ENCODE measurements around the gene ANKFN1.
"Not testable (repeated sequence)": the region's sequence is repeated elsewhere in the genome, so short reads cannot be mapped to it uniquely, and the experiment has no call there.

Gene ANKFN1

DNA sequence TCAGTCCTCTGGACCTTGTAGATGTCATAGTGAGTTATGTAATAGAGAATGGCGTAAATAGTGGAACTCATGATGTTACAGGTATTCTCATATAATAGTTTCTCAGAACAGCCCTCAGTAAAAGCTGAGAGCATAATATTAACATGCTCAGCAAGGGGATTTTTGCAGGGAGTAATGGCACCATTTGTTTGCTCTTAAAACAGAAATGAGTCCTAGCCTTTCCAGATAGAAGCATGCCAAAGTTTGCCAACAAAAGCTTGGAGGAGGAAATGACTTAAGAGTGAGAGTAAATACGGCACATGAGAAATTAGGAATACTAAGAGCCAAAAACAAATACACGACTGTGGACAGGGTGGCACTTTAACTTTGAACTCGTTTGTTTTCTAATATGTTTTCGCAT, 198.4 kb downstream of the ANKFN1 start:
- no peak for DNase-seq (ENCODE audit: low spot score)

- no peak for DNase-seq (ENCODE audit: low spot score)
Measured at GRCh38 chr17:56358651-56359050, 205.4 kb downstream of the ANKFN1 start.

DNA sequence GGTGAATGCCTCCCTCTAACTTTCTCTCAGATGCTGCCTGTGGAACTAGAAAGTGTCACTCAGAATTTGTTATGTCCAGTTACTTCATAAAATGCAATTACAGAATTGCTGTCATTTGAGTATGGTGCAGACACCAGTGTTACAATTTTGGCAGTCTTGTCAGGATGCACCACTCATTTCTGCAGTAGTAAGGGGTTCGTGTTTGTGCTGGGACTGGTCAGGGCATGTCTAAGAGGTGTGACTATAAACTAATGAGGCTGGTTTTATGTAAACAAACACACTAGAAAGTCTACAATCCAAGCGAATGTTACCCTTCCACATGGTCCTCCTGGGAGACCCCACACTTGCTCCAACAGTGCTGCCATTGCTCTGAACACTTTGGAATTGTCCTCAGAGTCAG, 206.2 kb downstream of the ANKFN1 start:
- DNase-seq (ENCODE audit: low spot score): no peak

DNA sequence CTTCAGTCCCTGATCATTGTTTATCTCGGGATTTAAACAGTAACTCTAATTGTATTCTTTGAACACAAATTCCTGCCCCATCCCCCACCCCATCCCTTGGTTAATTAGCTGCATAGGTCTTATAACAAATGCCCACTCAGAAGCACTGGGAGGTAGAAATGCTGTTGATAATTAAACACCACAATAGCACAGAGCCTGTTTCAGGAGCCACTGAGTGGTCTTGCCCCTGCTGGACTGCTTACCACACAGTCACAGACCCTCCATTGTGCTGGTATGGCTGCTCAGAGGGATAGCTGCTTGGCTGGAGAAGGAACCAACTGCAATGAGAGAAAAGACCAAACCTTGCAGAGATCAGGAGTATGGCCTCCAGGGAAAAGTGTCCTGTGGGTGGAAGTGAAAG, 214.1 kb downstream of the ANKFN1 start:
- no peak for DNase-seq (ENCODE audit: low spot score)

- DNase-seq (ENCODE audit: low spot score): no peak
Measured at GRCh38 chr17:56373981-56374833, 220.9 kb downstream of the ANKFN1 start.

- no peak for DNase-seq (ENCODE audit: low spot score)
Measured at GRCh38 chr17:56389356-56389755, 236.1 kb downstream of the ANKFN1 start.

DNA sequence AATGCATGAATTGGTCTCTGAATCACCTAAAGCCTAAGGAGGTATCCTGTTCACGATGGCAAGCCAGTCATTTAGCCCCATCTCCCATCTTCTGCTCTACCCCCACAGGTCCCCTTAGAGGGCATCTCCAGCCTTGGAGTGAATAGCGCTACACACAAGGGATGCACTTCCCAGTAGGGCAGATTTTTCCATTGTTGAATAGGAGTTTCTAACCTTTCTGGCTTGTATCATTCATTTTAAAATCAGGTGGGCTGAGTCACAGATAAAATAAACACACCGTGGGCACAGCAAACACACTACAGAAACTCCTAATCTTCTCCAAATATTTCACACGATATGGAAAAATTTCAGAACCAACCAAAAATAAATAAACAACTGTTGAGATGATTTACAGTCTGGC, 239.0 kb downstream of the ANKFN1 start:
- no peak for DNase-seq (ENCODE audit: low spot score)

DNA sequence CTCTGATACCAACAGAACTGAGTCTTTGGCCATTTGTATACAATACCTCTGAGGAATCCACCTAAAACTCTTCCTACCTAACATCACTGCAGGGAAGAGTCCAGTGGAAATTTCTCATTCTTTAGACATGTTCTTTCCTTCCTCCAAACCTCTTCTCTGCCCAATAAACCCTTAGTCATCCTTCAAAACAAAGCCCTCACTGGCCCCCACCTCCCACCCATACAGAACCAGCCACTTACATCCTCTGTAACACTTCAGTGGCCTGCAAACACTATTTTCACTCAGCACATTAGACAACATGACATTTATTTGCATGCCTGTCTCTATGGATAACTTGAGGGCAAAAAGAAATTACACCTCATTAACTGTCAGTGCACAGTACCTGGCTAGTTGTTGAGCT, 239.9 kb downstream of the ANKFN1 start:
- DNase-seq (ENCODE audit: low spot score): no peak

- no peak for DNase-seq (ENCODE audit: low spot score)
Measured at GRCh38 chr17:56395787-56396186, 242.5 kb downstream of the ANKFN1 start.

DNA sequence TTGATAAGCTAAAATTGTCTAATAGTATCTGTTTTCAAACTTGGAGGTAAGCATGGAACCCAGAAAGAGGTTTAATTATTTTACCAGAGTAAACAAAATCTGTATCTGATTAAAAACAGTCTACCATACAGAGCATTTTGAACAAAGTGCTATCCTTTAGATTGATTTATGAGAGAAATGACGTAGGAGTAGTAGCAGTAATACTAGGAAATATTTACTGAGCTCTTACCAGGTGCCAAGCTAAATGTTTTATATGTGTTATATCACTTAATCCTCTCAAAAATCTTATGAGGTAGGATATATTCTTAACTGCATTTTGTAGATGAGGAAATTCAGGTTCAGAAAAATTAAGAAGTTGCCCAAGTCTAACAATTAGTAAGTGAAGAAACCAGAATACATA, 253.8 kb downstream of the ANKFN1 start:
- DNase-seq (ENCODE audit: low spot score): no peak

DNA sequence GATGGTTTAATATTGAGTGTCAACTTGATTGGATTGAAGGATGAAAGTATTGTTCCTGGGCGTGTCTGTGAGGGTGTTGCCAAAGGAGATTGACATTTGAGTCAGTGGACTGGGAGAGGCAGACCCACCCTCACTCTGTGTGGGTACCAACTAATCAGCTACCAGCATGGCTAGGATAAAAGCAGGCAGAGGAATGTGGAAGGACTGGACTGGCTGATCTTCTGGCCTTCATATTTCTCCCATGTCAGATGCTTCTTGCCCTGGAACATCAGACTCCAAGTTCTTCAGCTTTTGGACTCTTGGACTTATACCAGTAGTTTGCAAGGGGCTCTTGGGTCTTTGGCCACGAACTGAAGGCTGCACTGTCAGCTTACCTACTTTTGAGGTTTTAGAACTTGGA, 259.1 kb downstream of the ANKFN1 start:
- DNase-seq (ENCODE audit: low spot score): not testable (repeated sequence)

GRCh38 chr17:56416682-56417351, 263.5 kb downstream of the ANKFN1 start:
- no peak for DNase-seq (ENCODE audit: low spot score)

DNA sequence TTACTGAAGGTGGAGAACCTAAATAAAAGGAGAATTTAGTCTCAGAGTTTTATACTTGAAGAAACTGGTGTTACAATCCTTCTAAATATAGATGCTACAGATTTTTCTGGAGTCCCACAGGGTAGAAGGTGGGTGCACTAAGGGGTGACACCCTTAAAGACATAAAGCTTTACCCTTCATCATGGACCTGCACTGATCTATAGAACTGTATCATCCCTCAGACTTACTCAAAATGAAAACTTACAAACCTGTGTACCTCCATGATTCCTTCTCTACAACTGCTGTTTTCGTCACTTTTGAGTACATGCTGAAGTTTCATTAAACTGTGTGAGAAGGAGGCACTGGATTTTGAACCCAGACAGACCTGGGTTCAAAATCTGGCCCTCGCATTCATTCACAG, 270.7 kb downstream of the ANKFN1 start:
- DNase-seq (ENCODE audit: low spot score): no peak

- DNase-seq (ENCODE audit: low spot score): no peak
Measured at GRCh38 chr17:56424543-56425044, 271.3 kb downstream of the ANKFN1 start.

GRCh38 chr17:56425483-56425882, 272.2 kb downstream of the ANKFN1 start:
- DNase-seq (ENCODE audit: low spot score): no peak

GRCh38 chr17:56426901-56427300, 273.6 kb downstream of the ANKFN1 start:
- DNase-seq (ENCODE audit: low spot score): no peak

DNA sequence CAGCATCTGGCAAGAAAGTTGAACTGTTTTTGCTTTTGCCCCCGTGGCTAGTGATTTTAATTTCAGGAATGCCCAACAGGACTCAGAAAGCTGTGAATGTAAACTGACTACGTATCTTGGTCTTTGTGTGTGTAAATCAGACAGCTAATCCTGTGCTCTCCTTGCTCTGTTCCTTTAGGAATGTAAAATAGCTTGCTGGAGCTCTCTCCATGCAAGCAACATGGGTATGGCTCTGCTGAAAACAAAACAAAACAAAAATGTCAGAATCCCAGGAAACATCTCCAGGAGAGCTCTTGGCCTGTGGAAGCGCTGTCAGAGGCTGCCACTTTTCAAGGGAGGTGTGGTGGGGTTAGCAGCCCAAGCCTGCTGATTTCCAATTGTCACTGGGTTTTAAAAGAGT, 278.5 kb downstream of the ANKFN1 start:
- no peak for DNase-seq (ENCODE audit: low spot score)

DNA sequence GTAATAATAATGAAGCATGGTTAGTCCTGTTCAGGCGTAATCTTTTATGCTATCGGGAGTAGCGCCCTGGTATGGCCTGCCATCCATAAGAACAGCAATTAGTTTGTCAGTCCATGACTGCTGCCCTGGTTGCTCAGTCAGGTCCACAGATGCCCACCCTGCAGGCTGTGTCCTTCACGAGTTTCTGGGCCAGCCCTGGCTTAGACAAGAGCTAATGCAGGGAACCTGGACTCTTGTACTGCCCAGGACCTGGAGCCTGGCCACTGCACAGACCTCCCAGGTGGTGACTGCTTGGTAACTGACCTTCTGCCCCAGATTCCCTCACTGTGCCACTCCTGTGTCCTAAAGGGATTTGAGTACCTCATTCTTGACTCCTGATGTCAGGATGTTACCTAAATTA, 279.2 kb downstream of the ANKFN1 start:
- no peak for DNase-seq (ENCODE audit: low spot score)

GRCh38 chr17:56434610-56435009, 281.3 kb downstream of the ANKFN1 start:
- no peak for DNase-seq (ENCODE audit: low spot score)

DNA sequence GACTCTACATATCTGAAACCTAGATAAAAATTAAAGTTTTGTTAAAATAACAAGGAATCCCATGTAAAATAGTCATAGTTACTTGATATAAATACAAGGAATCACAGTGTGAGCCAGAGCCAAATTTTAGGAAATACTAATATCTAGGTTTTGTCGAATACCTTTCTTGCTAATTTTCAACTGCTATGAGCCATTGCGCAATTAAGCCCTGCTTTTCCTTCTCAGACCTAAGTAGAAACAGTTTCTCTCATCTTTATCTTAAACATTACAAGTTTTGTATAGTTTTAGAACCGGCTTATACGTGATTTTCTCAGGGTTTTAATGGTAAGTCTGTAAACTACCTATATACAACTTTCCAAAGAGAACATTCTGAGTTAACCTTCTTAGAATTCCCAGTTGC, 282.9 kb downstream of the ANKFN1 start:
- no peak for DNase-seq (ENCODE audit: low spot score)

- no peak for DNase-seq (ENCODE audit: low spot score)
Measured at GRCh38 chr17:56440419-56440818, 287.1 kb downstream of the ANKFN1 start.

DNA sequence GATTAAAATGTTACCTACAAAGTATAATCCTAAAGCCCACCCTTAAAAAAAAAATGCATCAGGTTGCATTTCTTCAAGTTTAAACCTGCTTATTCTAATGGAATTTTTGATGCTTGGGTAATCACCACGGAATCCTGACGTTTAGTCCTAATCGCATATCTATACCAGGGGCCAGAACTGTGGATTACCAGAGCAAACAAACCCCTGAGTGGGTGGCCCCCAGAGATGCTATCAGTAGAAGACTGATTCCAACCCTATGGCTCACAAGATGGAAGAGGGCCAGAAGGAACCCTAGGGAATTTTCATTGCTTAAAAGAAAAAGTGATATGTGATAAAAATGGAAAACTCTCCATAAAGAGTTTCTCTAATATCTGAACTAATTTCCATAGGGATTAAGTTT, 288.0 kb downstream of the ANKFN1 start:
- no peak for DNase-seq (ENCODE audit: low spot score)

GRCh38 chr17:56445692-56446411, 292.6 kb downstream of the ANKFN1 start:
- no peak for DNase-seq (ENCODE audit: low spot score)

All from CD4-positive, alpha-beta T cell treated with Interleukin-15 for 4 hours (primary cell).